HG02852 (cell line): ENCODE data around the gene GKN1.

Source experiments
- ATAC-seq: cut with Tn5 transposase; IDR thresholded peaks from one replicate; pipeline ENCODE4 v1.9.1; 2021; ENCODE audit warnings: mild to moderate bottlenecking, moderate library complexity; ENCODE audit not compliant: unreplicated experiment

GKN1 gene

DNA sequence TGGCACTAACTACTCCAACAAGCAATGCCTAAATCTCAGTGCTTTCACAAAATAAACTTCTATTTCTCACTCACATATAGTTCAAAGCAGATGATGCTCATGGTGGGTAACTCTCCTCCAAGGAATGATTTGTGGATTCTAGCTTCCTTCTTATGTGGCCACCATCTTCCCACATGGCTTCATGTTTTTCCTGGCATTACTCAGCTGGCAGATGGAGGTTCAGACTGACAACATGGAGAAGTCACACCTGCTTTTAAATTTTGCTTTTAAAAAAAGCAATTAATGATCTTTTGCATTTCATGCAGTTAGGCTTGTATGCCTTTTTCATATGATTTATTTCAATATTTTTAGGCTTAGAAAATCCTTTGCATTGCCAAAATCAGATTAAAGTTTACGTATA lies 15.4 kb upstream of the GKN1 start:
- ATAC-seq = no peak

DNA sequence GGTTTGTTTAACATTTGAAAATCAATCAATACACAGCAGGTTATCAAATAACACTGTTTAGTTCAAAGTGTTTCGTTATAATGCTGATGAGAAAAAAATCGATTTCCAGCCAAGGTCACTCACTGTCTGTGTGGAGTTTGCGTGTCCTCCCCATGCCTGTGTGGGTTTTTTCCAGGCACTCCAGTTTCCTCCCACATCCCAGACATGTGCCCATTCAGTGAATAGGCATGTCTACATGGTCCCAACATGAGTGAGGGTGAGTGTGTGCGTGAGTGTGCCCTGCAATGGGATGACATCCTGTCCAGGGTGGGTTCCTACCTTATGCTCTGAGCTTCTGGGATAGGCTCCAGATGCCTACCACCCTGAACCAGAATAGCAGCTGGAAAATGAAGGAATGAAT lies 13.1 kb upstream of the GKN1 start:
- ATAC-seq = no peak

DNA sequence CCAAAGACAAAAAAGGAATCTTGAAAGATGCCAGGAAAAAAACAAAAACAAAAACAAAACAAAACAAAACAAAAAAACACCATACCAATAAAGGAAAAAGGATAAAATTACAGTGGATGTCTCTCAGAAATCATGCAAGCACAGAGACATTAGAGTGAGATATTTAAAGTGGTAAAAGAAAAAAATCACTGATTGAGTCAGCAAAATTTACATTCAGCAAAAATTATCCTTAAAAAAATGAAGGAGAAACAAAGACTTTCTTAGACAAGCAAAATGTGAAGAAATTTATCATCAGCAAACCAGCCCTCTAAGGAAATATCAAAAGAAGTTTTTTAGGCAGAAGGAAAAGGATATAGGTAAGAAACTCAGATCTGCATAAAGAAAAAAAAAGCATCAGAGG lies 10.2 kb upstream of the GKN1 start:
- ATAC-seq = no peak

DNA sequence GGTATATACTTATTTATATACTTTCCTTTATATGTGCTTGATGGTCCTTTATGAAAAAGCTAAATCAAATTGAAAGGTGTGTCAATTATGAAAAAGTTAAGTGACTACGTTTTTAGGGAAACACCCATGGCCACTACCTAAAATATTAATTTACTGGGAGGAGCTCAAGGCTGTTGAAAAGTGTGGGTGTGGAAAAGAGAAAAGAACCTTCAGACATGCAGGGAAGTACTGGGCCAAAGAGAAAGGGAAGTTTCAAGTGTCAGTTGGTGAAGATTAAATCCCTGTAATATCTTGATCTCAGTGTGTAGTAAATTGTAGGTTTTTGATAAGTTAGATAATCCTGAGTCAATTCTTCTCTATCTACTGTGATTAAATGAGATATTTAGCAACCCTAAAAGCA lies 6.2 kb upstream of the GKN1 start:
- no peak for ATAC-seq

DNA sequence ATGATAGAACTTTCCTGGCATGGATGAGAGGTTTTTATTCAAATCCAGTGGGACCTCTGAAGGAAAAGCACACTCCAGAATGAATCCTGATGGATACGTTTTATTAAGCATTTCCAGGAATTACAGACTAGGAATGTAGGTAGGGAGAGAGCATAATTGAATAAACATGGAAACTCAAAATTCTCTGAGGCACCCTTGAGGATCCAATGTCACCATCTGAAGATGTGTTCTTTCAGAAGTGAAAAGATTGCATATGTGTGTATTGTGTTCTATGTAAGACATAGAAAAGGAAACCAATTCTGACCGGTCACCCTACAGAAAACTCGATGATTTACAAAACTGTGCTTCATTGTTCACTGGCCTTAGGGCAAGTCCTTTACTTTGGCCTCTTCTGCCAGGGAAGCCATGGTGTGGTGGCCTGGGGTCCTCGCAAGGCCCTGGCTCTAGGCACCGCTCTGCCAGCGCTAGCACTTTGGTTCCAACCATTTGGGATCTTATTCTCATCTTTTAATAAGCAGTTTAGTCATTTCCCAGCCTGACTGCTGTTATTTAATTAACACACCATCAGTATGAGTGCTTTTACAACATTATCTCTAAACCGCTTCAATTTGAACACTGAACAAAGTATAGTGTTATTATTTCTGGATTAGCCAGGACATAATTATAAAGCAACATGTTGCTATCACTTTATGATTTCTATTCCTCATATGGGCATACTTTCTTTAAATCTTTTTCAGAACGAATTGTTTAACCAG lies 4.5 kb upstream of the GKN1 start:
- ATAC-seq = no peak

DNA sequence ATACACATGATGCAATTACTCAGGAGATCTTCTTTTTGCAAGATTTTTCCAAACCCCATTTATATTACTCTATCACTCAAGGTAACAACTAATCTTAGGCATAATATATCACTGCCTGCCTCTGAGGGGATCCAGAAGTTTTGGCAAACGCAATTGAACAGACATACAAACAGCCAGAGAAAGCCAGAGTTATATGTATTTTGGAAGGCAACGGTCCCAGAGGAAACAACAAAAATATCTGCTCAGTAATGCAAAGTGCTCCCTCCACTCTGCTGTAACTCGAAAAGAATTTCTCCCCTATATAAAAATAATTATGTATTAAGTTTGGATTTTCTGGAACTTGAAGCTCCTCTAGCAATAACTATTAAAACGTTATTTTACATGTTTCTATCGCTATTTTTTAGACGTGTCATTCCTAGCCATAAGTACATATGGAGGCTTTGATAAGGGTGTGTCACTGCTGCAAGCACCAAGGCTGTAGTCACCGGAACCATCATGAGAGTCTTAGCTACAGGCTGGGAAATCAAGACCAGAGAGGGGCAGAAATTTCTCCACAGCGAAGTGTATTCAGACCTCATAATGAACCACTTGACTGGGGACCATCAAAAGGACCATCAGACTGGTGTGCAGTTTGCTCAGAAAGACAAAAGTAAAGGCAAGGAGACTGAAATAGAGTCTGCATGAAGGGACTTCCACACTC lies 3.7 kb upstream of the GKN1 start:
- ATAC-seq = no peak

DNA sequence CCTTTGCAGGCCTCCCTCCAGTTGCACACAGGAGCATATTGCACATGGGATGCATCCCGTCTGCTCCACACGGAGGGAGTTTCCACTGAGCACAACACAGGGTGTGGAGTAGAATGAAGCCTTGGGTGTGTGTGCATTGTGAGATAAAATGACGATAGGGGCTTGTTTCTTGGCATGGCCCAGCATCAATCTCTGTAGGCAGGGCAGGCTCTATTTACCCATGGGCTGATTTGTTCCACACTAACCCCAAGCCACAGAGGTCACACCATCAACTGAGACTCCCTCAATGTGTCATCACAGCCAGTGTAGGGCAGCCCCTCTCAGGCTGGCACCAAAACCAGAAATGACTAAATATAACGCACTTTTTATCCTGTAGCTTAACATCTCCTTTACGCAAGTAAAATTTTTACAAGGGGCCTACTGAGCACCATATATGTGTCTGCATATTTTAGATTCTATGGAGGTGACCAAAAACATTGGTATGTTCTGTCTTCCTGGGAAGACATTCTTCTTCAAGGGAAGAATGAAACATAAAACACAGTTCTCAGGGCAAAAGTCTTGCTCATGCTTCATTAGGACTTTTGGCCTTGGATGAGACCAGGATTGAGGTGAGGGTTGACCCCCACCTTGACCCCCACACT lies 2.7 kb upstream of the GKN1 start:
- ATAC-seq = no peak

DNA sequence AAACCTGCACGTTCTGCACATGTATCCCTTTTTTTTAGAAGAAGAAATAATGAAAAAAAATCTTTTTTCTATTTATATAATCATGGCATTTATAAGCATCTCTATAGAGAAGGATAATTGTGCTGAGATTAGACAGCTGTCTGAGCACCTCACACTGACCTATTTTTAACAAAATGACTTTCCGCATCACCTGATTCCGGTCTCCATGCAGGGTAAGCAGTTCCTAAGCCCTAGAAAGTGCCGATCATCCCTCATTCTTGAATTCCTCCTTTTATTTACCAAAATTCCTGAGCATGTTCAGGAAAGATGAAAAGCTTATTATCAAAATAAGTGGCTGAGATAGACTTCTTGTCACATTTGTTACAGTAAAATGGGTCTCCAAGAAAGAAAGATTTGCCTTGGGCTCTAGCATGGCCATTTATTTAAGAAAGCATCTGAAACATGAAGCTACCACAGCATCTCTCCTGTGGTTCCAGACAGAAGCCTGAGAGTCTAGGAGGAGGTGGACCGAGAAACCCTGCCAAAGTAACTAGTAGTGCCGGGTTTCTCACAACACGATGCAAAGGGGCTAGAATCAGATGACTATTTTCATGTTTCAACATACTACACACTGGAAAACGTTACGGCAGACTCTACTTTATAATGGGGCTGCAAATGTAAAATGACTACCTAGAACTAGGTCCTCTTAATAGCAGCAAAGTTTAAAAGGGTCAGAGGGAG lies 670 bp downstream of the GKN1 start:
- ATAC-seq = no peak

DNA sequence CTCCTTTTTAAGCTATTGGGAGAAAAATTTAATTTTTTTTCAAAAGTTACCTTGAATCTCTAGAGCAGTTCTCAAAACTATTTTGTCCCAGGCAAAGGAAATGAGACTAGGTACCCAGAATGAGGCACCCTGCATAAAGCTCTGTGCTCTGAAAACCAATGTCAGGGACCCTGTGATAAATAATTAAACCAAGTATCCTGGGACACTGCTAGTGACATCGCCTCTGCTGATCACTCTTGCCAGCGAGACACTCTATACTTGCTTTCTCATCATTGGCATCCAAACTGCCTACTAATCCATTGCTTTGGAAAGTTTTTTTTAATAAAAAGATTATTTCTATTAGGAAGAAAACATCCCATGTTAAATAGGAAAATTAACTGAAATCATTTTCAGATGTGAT lies 1.4 kb downstream of the GKN1 start:
- ATAC-seq = no peak

DNA sequence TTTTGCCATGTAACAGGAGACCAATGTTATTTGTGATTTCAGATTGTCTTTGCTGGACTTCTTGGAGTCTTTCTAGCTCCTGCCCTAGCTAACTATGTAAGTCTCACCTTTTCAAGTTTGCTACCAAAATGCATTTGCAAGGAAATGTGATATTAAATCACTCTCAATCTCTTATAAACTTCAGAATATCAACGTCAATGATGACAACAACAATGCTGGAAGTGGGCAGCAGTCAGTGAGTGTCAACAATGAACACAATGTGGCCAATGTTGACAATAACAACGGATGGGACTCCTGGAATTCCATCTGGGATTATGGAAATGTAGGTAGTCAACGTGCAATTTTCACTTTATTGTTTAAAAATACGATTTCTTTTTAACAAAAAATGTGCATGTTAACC lies 3.0 kb downstream of the GKN1 start:
- no peak for ATAC-seq

DNA sequence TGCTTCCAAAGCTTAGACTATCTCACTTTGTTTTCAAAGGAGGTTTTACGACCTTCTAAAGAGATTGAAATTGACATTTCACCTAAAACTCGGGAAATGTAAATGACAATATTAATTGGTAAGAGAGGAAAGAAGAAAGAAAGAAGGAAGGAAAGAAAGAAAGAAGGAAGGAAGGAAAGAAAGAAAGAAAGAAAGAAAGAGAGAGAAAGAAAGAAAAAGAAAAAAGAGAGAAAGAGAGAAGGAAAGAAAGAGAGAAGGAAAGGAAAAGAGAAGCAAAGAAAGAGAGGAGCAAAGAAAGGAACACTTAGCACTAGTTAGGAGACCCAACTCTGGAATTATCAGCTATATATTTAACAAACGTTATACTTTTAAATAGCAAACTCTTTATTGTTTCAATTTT lies 3.7 kb downstream of the GKN1 start:
- no peak for ATAC-seq

DNA sequence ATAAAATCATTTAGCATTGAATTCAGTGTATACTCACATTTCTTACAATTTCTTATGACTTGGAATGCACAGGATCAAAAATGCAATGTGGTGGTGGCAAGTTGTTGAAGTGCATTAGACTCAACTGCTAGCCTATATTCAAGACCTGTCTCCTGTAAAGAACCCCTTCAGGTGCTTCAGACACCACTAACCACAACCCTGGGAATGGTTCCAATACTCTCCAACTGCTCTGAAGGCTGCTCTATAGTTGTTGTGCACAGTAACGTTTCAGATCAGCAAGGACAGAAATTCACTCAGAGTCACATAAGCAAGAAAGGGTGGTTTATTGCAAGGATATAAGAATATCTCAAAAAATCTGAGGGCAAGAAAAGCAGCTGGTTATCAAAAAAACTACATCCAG lies 6.5 kb downstream of the GKN1 start:
- ATAC-seq = no peak

DNA sequence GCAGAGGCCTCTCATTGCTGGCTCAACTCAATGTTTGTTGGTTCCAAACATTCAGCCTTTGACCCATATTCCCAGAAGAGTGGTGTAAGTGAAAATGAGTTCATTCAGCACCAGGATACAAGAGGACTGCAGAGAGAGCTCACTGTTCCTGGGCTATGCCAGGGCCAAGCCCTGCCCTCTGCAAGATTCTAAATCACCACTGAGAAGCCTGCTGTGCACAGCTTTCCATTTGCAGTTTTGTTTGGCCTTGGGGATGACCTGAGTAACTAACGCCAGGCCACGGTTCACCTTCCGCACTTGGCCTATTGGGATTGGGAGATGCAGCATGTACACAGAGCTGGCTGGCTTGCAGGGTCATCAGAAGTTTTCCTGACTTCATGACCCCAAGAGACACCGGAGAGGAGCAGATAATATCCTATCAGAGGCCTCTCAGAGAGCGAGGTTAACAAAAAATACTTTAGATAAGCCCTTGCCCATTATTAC lies 12.6 kb downstream of the GKN1 start:
- no peak for ATAC-seq

DNA sequence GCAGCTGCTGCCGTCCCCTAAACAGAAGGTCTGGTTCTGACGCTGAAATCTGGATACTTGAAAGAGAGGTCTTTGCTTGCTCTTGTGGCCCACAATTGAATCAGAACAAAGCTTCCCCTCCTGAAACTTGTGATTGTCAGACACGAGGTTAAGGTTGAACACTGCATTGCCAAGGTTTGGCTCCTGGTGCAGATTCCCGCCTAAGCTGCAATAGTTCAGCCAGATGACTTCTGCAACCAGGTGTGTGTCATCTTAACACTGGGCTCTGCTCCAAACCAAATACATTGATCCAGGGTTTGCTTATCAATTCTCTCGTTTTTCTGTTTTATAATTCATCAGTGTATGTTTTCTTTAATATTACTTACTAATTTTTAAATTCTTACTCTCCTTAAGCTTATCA lies 14.6 kb downstream of the GKN1 start:
- ATAC-seq = no peak

DNA sequence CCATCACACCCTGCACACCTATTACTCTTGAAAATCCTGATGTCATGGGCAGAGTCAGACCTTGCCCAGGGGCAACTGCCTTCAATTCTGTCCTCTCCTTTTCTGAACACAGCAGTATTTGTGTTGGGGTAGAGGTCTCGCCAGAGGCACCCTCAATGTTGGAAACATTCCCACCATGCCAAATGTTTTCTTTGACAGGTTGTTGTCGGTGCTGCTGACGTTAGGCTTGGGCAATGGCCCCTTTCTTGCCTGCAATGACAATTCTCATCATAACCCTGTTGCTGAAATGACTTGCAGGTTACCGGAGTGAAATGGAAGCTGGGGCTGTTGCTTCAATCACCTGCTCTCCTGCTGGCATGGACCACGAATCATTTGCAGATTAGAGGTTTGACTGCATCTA lies 17.9 kb downstream of the GKN1 start:
- ATAC-seq = no peak

DNA sequence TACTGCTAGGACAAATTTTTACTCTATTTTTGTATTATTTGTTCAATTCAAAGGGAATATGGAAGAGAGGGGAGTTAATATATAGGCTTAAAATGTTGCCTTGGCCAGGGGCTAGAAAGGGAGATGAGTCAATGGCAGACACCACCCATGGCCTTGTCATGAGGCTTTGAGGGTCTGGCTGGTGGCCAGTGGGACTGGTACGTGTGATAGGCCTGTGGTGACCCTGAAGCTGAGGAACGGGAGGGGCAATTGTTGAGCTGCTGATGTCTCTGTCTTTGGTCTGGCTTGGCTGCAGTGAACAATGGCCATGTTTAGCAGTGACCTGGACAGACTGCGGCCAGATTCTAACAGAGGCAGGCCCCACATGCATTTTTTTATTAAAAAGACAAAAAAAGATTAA lies 18.5 kb downstream of the GKN1 start:
- ATAC-seq = no peak

DNA sequence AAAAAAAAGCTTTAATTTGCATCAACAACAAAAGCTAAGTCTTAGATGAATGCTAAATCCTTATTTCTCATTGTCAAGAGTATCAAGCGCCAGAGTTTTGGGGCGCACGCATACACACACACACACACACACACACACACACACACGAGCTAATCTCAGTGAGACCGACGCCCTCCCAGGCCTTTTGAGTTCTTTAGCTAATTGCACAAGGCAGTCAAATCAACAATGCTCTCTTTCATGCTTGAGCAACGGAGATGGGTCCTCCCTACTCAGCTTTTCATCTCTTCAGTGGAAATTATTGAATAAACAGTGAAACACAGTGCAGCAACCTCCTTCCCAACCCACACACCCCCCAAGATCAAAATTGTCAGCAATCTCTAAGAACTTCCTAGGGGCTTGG lies 19.2 kb downstream of the GKN1 start:
- no peak for ATAC-seq

DNA sequence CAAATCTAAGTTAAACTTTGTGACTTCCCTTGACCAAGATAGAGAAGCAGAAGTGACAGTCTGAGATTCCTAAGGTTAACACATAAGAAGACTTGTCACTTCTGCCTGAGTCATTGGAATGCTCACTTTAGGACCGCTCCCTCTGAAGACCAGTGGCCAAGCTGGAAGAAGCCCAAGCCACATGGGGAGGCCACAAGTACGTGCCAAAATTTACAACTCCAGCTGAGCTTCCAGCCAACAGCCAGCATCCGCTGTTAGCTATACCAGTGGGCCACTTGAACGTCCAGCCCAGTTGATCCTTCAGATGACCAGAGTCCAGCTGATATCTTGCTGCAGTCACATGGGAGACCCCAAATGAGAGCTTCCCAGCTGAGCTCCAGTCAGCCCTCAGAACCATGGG lies 20.4 kb downstream of the GKN1 start:
- ATAC-seq = no peak

DNA sequence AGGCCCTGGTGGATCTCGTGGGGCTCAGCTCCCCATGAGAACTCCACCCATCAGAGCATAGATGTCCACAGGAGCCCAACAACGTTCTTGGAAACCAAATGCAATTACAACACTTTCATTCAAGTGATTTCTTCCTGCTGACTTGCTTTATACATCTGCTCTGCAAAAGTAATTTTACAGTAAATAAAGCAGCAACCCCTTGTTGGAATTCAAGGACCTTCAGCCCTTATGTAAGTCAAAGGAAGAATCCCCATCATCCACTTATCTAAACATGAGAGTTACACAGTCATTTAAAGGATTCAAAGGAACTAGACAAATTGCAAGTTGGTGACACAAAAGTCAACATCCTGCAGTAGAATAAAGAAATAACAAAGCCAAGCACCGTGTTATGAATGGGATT lies 21.5 kb downstream of the GKN1 start:
- ATAC-seq = no peak

DNA sequence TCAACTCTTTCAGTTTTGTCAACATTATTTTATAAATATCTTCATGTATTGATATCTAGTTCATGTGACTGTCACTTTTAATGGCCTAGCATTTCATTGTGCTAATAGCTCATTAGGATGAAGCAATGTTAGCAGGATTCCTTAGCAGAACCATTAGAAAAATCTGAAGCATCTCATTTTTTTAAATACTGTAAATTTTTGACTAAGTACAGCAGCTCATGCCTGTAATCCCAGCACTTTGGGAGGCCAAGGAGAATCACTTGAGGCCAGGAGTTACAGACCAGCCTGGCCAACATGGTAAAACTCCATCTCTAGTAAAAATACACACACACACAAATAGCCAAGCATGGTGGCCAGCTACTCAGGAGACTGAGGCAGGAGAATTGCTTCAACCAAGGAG lies 23.0 kb downstream of the GKN1 start:
- no peak for ATAC-seq

DNA sequence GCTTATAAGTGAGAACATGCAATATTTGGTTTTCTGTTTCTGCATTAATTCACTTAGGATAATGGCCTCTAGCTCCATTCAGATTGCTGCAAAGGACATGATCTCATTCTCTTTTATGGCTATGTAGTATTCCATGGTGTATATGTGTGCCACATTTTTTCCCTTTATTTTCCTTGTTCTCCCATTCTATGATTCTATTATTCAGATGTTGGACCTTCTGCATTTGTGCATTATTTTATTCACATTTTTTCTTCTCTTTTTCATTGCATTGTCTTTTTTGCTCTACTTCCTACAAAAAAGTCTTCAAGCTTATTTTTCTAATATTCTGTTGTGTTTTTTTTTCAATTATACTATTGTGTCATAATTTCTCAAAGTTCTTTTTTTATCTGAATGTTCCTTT lies 27.4 kb downstream of the GKN1 start:
- ATAC-seq = no peak

DNA sequence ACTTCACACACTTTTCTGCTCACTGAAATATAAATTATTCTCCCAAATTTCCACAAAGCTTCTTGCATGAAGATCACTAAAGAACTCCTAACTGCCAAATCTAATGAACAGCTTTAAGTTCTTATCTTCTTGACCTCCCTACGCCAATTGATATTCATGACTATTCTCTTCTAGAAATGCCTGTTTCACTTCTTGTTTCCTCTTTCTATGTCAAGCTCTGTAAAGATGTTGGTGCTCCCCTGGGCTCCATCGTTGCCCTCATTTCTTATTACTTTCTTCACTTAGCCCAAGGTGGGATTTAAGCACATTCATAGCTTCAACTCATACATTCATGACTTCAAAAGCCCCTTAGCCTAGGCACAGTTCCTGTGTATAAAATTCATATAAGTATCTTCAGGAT lies 29.3 kb downstream of the GKN1 start:
- no peak for ATAC-seq
